ENCODE data around the gene PPP1R15A.

Gene PPP1R15A

DNA sequence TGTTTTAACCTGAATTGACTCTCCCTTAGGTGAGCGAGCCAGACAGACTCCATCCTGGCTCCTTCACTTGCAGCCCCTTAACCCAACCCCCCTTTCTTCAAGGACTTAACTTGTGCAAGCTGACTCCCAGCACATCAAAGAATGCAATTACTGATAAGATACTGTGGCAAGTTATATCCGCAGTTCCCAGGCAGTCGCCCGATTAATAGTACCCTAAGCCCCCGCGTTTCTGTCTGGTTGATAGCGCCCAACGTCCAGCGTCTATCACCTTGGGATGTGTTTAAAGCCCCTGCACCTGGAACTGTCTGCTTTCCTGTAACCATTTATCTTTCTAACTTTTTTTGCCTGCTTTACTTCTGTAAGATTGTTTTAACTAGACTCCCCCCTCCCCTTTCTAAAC lies 42.1 kb upstream of the PPP1R15A start:
- H3K79me2 ChIP-seq (ENCODE audit: insufficient read depth, low read length), result no peaks in the 10 kb centered on the region
- no peak overlapping the region for H2AFZ ChIP-seq (ENCODE audit: low read length)
- no peaks in the 10 kb centered on the region for H3K4me1 ChIP-seq (ENCODE audit: insufficient read depth, low read length, severe bottlenecking)
- H3K27ac ChIP-seq (ENCODE audit: low read depth, low read length, poor library complexity, severe bottlenecking), result no peak overlapping the region
- no peak overlapping the region for H3K4me3 ChIP-seq (ENCODE audit: low read depth, low read length, poor library complexity, severe bottlenecking)
- H3K4me2 ChIP-seq (ENCODE audit: low read length), result no peak overlapping the region
- no peaks in the 10 kb centered on the region for H4K20me1 ChIP-seq (ENCODE audit: insufficient read depth, low read length)
- H3K9ac ChIP-seq (ENCODE audit: low read length), result no peak overlapping the region
- H3K9me2 ChIP-seq (ENCODE audit: low read depth, low read length), result no peaks in the 10 kb centered on the region
- H3F3A ChIP-seq (ENCODE audit: insufficient read depth, low read length), result no peaks in the 10 kb centered on the region
- H3K9me3 ChIP-seq (ENCODE audit: low read length), result no peaks in the 10 kb centered on the region
- H3K36me3 ChIP-seq (ENCODE audit: insufficient read depth, low read length), result no peaks in the 10 kb centered on the region
- no peak for TF ChIP-seq EZH2 (IDR thresholded peaks at IDR 0.05; ENCODE audit: borderline replicate concordance, low read length)
- TF ChIP-seq, protein P1, sequence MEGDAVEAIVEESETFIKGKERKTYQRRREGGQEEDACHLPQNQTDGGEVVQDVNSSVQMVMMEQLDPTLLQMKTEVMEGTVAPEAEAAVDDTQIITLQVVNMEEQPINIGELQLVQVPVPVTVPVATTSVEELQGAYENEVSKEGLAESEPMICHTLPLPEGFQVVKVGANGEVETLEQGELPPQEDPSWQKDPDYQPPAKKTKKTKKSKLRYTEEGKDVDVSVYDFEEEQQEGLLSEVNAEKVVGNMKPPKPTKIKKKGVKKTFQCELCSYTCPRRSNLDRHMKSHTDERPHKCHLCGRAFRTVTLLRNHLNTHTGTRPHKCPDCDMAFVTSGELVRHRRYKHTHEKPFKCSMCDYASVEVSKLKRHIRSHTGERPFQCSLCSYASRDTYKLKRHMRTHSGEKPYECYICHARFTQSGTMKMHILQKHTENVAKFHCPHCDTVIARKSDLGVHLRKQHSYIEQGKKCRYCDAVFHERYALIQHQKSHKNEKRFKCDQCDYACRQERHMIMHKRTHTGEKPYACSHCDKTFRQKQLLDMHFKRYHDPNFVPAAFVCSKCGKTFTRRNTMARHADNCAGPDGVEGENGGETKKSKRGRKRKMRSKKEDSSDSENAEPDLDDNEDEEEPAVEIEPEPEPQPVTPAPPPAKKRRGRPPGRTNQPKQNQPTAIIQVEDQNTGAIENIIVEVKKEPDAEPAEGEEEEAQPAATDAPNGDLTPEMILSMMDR (IDR thresholded peaks at IDR 0.05; ENCODE audit: low read length), result no peak
- H3K27me3 ChIP-seq (ENCODE audit: insufficient read depth, low read length), result no peaks in the 10 kb centered on the region

DNA sequence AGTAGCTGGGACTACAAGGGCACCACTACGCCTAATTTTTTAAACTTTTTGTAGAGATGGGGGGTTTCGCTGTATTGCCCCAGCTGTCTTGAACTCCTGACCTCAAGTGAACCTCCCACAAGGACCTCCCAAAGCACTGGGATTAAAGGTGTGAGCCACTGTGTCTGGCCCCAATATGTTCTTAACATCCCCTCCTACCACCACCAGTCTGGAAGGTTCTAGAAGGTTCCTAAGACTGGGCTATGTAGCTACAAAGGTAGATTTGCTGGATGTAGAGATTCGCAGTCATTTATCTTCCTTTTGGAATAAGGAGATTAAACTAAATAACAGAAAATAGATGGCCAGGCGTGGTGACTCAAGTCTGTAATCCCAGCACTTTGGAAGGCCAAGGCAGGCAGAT lies 41.3 kb upstream of the PPP1R15A start:
- Histone ChIP-seq H3K79me2 (ENCODE audit: insufficient read depth, low read length) (no peaks in the 10 kb centered on the region), H3K4me2 (ENCODE audit: low read length) (no peak overlapping the region), H3K4me3 (ENCODE audit: low read depth, low read length, poor library complexity, severe bottlenecking) (no peak overlapping the region), H3K9me3 (ENCODE audit: low read length) (no peaks in the 10 kb centered on the region), H3K36me3 (ENCODE audit: insufficient read depth, low read length) (no peaks in the 10 kb centered on the region), H3K9ac (ENCODE audit: low read length) (no peak overlapping the region), H4K20me1 (ENCODE audit: insufficient read depth, low read length) (no peaks in the 10 kb centered on the region), H3K27me3 (ENCODE audit: insufficient read depth, low read length) (no peaks in the 10 kb centered on the region), H3F3A (ENCODE audit: insufficient read depth, low read length) (no peaks in the 10 kb centered on the region), H3K4me1 (ENCODE audit: insufficient read depth, low read length, severe bottlenecking) (peaks cover 2% of the 10 kb centered on the region), H3K27ac (ENCODE audit: low read depth, low read length, poor library complexity, severe bottlenecking) (no peak overlapping the region), H3K9me2 (ENCODE audit: low read depth, low read length) (no peaks in the 10 kb centered on the region), H2AFZ (ENCODE audit: low read length) (no peak overlapping the region)
- TF ChIP-seq, protein P1 (IDR thresholded peaks at IDR 0.05; ENCODE audit: low read length), result no peak
- no peak for TF ChIP-seq EZH2 (IDR thresholded peaks at IDR 0.05; ENCODE audit: borderline replicate concordance, low read length)

DNA sequence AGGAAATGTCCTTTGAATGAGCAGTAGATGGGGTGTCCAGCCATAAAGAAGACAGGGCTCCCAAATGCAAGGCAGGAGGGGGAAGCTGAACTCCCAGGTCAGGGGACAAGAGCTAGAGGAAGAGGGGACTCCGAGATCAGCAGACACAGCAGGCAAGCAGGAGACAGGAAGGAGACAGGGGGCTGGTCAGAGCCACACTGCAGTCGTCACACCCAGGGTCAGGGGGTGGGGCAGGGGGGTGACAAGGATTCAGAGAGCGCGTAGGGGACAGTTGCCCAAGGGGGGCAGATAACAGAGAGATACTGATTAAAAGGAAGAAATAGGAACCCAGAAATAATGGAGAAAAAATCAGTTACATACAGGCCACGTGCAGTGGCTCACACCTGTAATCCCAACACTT lies 39.2 kb upstream of the PPP1R15A start:
- Histone ChIP-seq H3F3A (ENCODE audit: insufficient read depth, low read length) (no peaks in the 10 kb centered on the region), H3K27me3 (ENCODE audit: insufficient read depth, low read length) (no peaks in the 10 kb centered on the region), H3K9me3 (ENCODE audit: low read length) (no peaks in the 10 kb centered on the region), H3K4me2 (ENCODE audit: low read length) (no peak overlapping the region), H4K20me1 (ENCODE audit: insufficient read depth, low read length) (no peaks in the 10 kb centered on the region), H3K4me1 (ENCODE audit: insufficient read depth, low read length, severe bottlenecking) (peaks cover 18% of the 10 kb centered on the region), H3K9me2 (ENCODE audit: low read depth, low read length) (no peaks in the 10 kb centered on the region), H3K36me3 (ENCODE audit: insufficient read depth, low read length) (no peaks in the 10 kb centered on the region), H2AFZ (ENCODE audit: low read length) (no peak overlapping the region), H3K27ac (ENCODE audit: low read depth, low read length, poor library complexity, severe bottlenecking) (no peak overlapping the region), H3K9ac (ENCODE audit: low read length) (no peak overlapping the region), H3K79me2 (ENCODE audit: insufficient read depth, low read length) (no peaks in the 10 kb centered on the region), H3K4me3 (ENCODE audit: low read depth, low read length, poor library complexity, severe bottlenecking) (no peak overlapping the region)
- TF ChIP-seq EZH2 (IDR thresholded peaks at IDR 0.05; ENCODE audit: borderline replicate concordance, low read length), result no peak
- TF ChIP-seq, protein P1 (IDR thresholded peaks at IDR 0.05; ENCODE audit: low read length), result no peak
